PFSK-1 (cell line): Measurements from ENCODE around the gene HOTAIR. TPM values are rescaled to one million over a fixed set of nuclear protein-coding genes. Genes with fewer than 3 reads are reported as not detected.

Experiments
- FOXP2 ChIP-seq: optimal IDR thresholded peaks from 2 replicates; pipeline ENCODE3; 2011; ENCODE audit warnings: borderline replicate concordance, control low read depth, inconsistent platforms; ENCODE audit not compliant: insufficient read depth; ENCODE audit errors: extremely low read length, extremely low read depth
- POLR2AphosphoS5 ChIP-seq: IDR thresholded peaks from 2 replicates; pipeline ENCODE4 v1.6.1; 2012; ENCODE audit warnings: low read depth, mild to moderate bottlenecking, control low read depth, low read length, moderate library complexity
- SIN3A ChIP-seq: IDR thresholded peaks from 2 replicates; pipeline ENCODE4 v1.6.1; 2012; ENCODE audit warnings: mild to moderate bottlenecking, low read length, moderate library complexity, borderline replicate concordance; ENCODE audit not compliant: insufficient read depth
- TAF1 ChIP-seq: IDR thresholded peaks from 2 replicates; pipeline ENCODE4 v1.6.1; 2012; ENCODE audit warnings: low read length, control low read depth, borderline replicate concordance; ENCODE audit not compliant: insufficient read depth
- polyA plus RNA-seq: library from polyadenylated mRNA; unstranded; fragments of >200 nt; gene quantifications from one replicate; pipeline ENCODE4 v1.2.1, GENCODE V29; 2012; ENCODE audit warnings: low read depth, missing spikeins; ENCODE audit not compliant: insufficient read length
- TF ChIP-seq, protein P1 (sequence below), 2 experiments: IDR thresholded peaks; 2 replicates each; pipeline versions ENCODE4 v1.6.1 to v1.8.0; 2011 to 2012; ENCODE audit warnings: low read depth in 2 of 2, low read length in 2 of 2, control low read depth in 1 of 2, inconsistent platforms in 1 of 2, mild to moderate bottlenecking in 1 of 2, moderate library complexity in 1 of 2; ENCODE audit not compliant: insufficient read depth in 1 of 2

Gene HOTAIR
- not detected for polyA plus RNA-seq

DNA sequence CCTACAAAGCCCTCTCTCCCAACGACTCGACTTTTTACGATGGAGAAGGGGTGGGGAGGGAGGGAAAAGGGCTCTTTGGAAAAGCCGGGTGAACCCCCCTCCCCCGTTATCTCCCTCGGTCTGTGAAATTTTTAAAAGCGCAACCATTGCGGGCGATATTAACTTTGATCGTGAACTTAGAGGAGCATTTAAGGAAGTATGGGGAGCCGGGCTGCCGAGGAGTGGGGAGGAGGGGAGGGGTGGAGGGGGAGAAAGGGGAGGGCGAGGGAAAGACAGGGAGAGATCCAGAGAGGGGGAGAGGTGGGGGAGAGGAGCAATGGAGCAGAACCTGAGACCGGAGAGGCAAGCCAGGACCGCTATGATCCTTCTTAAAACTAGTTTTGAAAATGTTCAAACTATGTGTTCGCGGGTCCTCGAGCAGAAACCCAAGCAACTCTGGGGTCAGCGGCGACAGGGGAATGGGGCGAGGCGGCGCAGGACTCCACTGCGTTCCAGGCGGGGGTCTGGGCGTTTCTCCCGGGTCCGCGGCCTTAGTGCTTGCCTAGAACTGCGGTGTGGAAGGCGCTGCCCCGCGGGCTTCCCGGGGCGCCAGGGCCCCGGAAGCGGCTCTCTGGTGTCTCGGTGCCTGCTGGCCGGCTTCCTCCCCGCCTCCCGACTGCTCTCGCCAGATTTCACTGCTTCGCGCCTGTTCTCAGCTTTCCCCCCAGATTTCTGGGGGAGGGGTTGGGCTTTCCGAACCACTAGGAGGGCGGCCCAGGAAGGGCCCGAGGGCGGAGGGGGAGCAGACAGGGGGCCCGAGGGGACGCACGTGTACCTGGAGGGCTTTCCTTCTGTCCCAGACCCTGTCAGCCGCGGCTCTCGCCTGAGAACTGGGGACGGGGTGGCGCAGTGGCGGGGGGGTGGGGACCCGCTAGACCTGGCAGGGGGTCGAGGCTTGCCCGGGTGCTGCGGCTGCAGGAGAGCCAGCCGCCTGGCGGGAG is at the start of gene HOTAIR:
HOTAIR (minus strand) TSS at position 871 of the 980 bp plus-strand sequence.
- TF ChIP-seq SIN3A = no peak
- no peak for TF ChIP-seq TAF1
- no peak for TF ChIP-seq POLR2AphosphoS5
- no peak for TF ChIP-seq FOXP2
- TF ChIP-seq, protein P1, sequence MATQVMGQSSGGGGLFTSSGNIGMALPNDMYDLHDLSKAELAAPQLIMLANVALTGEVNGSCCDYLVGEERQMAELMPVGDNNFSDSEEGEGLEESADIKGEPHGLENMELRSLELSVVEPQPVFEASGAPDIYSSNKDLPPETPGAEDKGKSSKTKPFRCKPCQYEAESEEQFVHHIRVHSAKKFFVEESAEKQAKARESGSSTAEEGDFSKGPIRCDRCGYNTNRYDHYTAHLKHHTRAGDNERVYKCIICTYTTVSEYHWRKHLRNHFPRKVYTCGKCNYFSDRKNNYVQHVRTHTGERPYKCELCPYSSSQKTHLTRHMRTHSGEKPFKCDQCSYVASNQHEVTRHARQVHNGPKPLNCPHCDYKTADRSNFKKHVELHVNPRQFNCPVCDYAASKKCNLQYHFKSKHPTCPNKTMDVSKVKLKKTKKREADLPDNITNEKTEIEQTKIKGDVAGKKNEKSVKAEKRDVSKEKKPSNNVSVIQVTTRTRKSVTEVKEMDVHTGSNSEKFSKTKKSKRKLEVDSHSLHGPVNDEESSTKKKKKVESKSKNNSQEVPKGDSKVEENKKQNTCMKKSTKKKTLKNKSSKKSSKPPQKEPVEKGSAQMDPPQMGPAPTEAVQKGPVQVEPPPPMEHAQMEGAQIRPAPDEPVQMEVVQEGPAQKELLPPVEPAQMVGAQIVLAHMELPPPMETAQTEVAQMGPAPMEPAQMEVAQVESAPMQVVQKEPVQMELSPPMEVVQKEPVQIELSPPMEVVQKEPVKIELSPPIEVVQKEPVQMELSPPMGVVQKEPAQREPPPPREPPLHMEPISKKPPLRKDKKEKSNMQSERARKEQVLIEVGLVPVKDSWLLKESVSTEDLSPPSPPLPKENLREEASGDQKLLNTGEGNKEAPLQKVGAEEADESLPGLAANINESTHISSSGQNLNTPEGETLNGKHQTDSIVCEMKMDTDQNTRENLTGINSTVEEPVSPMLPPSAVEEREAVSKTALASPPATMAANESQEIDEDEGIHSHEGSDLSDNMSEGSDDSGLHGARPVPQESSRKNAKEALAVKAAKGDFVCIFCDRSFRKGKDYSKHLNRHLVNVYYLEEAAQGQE (IDR thresholded peaks at IDR 0.05; ENCODE audit: insufficient read depth in 1 of 2, low read depth in 2 of 2, low read length in 2 of 2) = no peak

GRCh38 chr12:54024127-54024526 is 49.4 kb upstream of the HOTAIR start:
- TF ChIP-seq POLR2AphosphoS5 = no peak

- TF ChIP-seq, protein P1 (IDR thresholded peaks at IDR 0.05; ENCODE audit: insufficient read depth in 1 of 2, low read depth in 2 of 2, low read length in 2 of 2) = no peak
- no peak for TF ChIP-seq POLR2AphosphoS5
- no peak for TF ChIP-seq SIN3A
- no peak for TF ChIP-seq FOXP2
These were observed 48.5 kb upstream of the HOTAIR start for GRCh38 chr12:54022960-54023884.

- TF ChIP-seq POLR2AphosphoS5 = no peak
- TF ChIP-seq, protein P1 (IDR thresholded peaks at IDR 0.05; ENCODE audit: insufficient read depth in 1 of 2, low read depth in 2 of 2, low read length in 2 of 2) = no peak
- TF ChIP-seq FOXP2 = peak; percentile 78
- no peak for TF ChIP-seq TAF1
These were observed 46.8 kb upstream of the HOTAIR start for GRCh38 chr12:54021432-54022013.
